ENCODE data around the gene CLPX.
A peak's percentile ranks its signal among the peaks of the same experiment; 100 is the strongest.
"Not testable (repeated sequence)": the region's sequence is repeated elsewhere in the genome, so short reads cannot be mapped to it uniquely, and the experiment has no call there.

Gene CLPX

GRCh38 chr15:65184868-65185717, at the start of gene CLPX:
TSS of gene CLPX (minus strand) at chr15:65185342. CDS start at chr15:65185153, 189 bp downstream.
- DNase-seq, result peak; percentile 81

- no peak for DNase-seq
Observed at GRCh38 chr15:65233696-65234095, 48.6 kb upstream of the CLPX start.

GRCh38 chr15:65232520-65232919, 47.4 kb upstream of the CLPX start:
- no peak for DNase-seq

GRCh38 chr15:65231306-65231705, 46.2 kb upstream of the CLPX start:
- no peak for DNase-seq

- DNase-seq, result not testable (repeated sequence)
Observed at GRCh38 chr15:65226901-65227300, 41.8 kb upstream of the CLPX start.

- no peak for DNase-seq
Observed at GRCh38 chr15:65226221-65226620, 41.1 kb upstream of the CLPX start.

GRCh38 chr15:65223996-65224395, 38.9 kb upstream of the CLPX start:
- no peak for DNase-seq

- no peak for DNase-seq
Observed at GRCh38 chr15:65222891-65223290, 37.7 kb upstream of the CLPX start.

- no peak for DNase-seq
Observed at GRCh38 chr15:65221697-65222096, 36.6 kb upstream of the CLPX start.

- no peak for DNase-seq
Observed at GRCh38 chr15:65219137-65219536, 34.0 kb upstream of the CLPX start.

GRCh38 chr15:65217526-65218482, 32.7 kb upstream of the CLPX start:
- DNase-seq, result no peak

GRCh38 chr15:65215496-65215895, 30.4 kb upstream of the CLPX start:
- no peak for DNase-seq

GRCh38 chr15:65214010-65214409, 28.9 kb upstream of the CLPX start:
- DNase-seq, result no peak

- no peak for DNase-seq
Observed at GRCh38 chr15:65213241-65213640, 28.1 kb upstream of the CLPX start.

- DNase-seq, result no peak
Observed at GRCh38 chr15:65212097-65212496, 27.0 kb upstream of the CLPX start.

- peak; percentile 16 for DNase-seq
Observed at GRCh38 chr15:65211482-65211982, 26.4 kb upstream of the CLPX start.

- DNase-seq, result no peak
Observed at GRCh38 chr15:65210770-65211481, 25.8 kb upstream of the CLPX start, which contains the start of gene CILP. TSS of gene CILP (minus strand) at chr15:65211473. CDS start at chr15:65209755, 1,718 bp downstream.

GRCh38 chr15:65209701-65210643, 24.8 kb upstream of the CLPX start:
- no peak for DNase-seq

- DNase-seq, result no peak
Observed at GRCh38 chr15:65208647-65209046, 23.5 kb upstream of the CLPX start.

- no peak for DNase-seq
Observed at GRCh38 chr15:65207280-65207840, 22.2 kb upstream of the CLPX start.

GRCh38 chr15:65206750-65207149, 21.6 kb upstream of the CLPX start:
- no peak for DNase-seq

All from NCI-H1092 treated with DMSO at 0.1 percent for 48 hours (cell line).